HG03342 (cell line): Measurements from ENCODE around the gene SLC9A9.
"Not testable (repeated sequence)": the region's sequence is repeated elsewhere in the genome, so short reads cannot be mapped to it uniquely, and the experiment has no call there.

Source experiments
- ATAC-seq: cut with Tn5 transposase; IDR thresholded peaks from one replicate; pipeline ENCODE4 v1.9.1; 2021; ENCODE audit warnings: mild to moderate bottlenecking, moderate library complexity; ENCODE audit not compliant: unreplicated experiment

The SLC9A9 gene

GRCh38 chr3:143847787-143848631 lies at the start of gene SLC9A9:
Gene SLC9A9, minus strand, starts transcription at chr3:143848468. Its CDS starts 146 bp downstream, at chr3:143848322.
- ATAC-seq, result peak; percentile 90

DNA sequence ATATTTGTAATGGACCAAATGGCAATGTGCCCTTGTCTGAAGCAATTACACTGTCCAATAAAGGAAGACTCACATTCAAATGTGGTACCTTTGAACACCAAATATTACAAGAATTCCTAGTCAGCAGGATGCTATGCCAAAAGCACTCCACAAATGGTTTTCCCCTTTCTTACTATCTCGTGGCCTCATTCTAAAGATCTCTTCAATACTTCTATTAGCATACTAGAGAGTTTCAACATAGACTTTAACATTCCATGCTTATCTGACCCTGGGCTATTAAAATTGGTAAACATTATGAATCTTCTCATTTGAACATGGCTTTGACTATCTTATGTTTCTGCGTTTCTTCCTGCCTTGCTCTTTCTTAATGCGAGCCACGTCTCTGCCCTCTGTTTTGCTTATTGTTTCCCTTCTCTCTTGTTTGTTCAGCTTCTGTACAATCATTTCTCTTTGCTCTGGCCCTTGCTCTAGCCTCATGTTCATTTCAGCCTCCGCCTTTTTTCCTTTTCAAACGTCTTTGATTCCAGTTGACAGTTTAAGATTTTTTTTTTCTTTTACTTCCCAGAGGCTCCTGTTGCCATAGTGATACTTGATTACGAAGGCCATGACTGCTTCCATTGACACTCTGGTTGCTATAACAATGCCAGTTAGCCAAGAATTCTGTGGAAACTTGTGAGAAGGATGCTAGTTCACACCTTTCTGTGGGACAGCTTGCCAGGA lies 49.5 kb upstream of the SLC9A9 start:
- no peak for ATAC-seq

GRCh38 chr3:143896486-143896885 lies 48.2 kb upstream of the SLC9A9 start:
- ATAC-seq, result no peak

DNA sequence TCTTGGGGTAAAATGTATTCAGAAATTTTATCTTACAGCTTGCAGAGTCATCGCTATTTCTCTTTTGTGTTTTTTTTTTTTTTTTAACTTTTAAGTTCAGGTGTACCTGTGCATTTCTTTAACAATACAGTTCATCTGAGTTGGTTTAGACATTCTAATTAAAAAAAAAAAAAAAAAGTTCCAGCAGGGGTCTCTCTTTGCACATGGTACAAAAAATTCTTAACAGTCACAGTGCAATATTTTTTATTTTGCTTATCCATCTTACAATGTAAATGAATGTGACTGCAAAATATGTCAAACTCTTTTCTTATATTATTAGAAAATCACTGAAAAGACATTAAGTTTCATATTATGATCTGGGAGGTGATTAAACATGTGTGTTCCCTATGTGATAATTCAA lies 47.5 kb upstream of the SLC9A9 start:
- no peak for ATAC-seq

DNA sequence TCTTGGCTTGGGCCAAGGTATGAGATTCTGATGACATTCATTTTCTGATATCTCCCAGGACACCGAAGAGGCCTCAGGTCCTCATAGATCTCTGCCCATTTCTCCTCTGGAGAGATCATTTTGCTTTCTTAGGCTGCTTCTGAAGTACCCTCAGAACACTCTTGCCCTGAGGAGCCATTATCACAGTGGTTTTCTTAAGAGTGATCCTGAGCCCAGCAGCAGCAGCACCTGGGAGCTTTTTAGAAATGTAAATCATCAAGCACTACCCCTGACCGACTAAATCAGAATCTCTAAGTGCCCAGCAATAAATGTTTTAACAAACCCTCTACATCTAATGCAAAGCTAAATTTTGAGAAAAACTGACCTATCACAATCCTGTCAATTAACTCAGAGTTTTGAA lies 40.6 kb upstream of the SLC9A9 start:
- ATAC-seq, result no peak

- ATAC-seq, result no peak
Measured at GRCh38 chr3:143888166-143888565, 39.9 kb upstream of the SLC9A9 start.

GRCh38 chr3:143885780-143886427 lies 37.6 kb upstream of the SLC9A9 start:
- ATAC-seq, result peak; percentile 97

DNA sequence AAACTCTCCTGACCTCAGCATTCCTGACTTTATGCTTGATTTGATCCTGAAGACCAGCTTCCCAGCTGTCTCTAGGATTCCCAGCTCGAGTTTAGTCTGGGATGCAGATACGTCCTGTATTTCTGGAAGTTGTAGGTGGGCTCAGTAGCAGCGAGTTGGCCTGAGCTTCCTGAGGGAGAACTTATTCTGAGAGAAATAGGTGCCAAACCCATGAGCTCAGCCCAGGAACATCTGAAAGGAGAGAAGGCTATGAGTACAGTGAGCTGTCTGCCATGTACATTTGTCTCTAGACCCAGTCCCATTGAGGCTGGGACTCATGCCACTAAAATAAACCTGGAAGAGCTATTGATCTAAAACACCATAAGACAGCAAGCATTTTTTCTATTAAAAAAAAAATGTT lies 36.6 kb upstream of the SLC9A9 start:
- ATAC-seq, result no peak

GRCh38 chr3:143883151-143883550 lies 34.9 kb upstream of the SLC9A9 start:
- ATAC-seq, result no peak

DNA sequence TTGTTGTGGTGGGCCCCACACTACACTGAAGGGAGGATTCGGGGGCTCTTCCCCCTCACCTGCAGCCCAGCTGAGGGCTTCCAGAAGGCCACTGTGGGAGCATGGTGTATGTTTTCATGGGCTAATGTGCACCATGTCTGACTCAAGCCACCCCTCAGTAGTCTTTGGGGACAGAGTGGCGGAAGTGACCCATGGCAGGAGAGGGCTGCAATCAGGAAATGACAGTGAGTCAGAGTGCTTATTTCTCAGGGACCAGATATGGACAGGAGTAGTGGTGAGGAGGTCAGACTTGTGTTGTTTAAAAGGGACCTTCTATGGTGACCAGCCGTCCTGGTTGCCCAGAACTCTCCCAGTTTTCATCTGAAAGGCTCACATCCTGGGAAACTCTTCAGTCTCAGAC lies 32.8 kb upstream of the SLC9A9 start:
- no peak for ATAC-seq

DNA sequence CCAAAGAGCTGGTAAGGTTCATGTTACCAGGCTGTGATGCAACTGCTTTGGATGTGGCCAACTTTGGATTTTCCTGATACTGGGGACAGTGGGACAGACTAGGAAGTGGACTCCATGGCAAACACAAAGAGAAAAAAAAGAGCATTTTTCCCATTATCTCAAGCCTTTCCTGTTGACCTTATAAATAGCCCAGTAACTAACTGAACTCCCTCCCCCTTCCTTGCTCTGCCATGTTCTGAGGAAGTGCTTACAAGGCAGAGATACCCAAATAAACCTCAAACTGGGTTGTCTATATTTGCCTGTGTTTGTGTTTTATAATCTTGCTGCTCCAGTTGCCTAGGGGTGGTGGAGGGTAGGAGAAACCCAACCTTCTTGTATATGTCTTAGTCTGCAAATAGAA lies 27.3 kb upstream of the SLC9A9 start:
- ATAC-seq, result no peak

GRCh38 chr3:143873553-143873952 lies 25.3 kb upstream of the SLC9A9 start:
- not testable (repeated sequence) for ATAC-seq

GRCh38 chr3:143865302-143865701 lies 17.0 kb upstream of the SLC9A9 start:
- no peak for ATAC-seq

GRCh38 chr3:143859465-143860203 lies 11.4 kb upstream of the SLC9A9 start:
- ATAC-seq, result no peak

DNA sequence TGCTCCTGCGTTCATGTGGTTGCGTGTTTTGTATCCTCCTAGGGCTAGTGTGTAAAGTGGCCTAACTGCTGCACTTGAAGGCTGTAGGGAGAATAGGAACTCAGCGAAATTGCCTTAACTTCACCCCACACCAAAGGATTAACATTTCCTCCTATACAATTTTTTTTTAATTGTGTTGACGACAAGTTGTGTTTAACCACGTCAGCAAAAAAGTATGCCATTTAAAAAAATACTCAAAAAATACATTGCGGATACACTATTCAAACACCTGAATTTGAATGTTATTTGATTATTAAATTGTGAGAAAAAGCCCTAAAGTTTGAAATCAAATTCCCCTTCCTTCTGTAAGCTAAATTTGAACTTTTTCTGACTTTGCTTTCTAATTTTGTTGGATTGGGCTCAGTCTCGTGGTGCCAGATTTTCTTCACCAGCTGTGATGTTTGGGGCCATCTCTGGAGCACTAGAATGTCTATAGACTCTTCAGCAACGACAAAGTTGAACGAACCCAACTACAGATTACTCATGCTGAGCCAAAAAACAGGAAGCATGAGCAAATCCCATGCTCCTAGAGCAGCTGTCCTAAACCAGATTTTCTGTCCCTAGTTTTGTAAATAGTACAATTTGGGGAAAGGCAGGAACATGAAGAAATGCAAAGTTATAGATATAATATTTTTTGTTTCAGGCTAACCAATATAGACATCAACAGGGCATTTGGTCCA lies 8.1 kb upstream of the SLC9A9 start:
- no peak for ATAC-seq

- no peak for ATAC-seq
Measured at GRCh38 chr3:143855183-143855582, 6.9 kb upstream of the SLC9A9 start.

DNA sequence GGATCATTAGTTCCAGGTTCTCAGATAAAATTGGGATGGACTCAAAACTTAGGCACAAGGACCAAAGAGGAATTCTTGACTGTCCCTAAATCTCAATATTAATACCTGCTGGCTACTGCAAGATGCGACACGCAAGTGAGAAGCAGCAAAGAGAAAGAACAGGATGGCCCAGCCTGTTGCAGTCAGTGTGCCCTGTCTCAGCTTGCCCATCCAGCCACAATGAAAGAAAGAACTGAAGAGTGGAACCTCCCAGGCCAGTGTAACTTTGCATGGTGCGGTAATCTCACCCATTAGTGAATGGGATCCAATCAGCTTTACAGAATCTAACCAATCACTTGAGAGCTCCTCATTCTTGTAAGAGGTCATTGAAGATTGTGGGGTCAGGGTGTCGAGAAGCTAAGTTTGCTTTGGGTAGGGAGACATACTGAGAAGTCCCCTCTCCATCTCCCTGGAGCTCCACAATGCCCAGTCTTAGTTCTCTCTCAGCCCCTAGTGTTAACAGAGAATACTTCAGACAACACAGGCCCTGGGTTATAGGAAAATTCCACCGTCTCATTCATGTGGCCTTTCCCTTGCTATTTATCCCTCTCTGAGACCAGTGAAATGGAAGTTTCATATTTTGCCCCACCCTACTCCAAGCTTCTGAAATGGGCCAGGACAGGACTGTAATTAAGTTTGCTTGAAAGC lies 3.2 kb upstream of the SLC9A9 start:
- ATAC-seq, result no peak

- ATAC-seq, result no peak
Measured at GRCh38 chr3:143850877-143851276, 2.6 kb upstream of the SLC9A9 start.

- peak; percentile 34 for ATAC-seq
Measured at GRCh38 chr3:143849854-143850549, 1.7 kb upstream of the SLC9A9 start.
